Natural killer cell treated with Interleukin-12 subunit alpha and Interleukin-12 subunit beta and Interleukin-15 and Interleukin-18, amount 100 ng/mL, for 72 hours (primary cell): Measurements from ENCODE around the gene CACNA1E. TPM values are rescaled to one million over a fixed set of nuclear protein-coding genes. Genes with fewer than 3 reads are reported as not detected.
"Not testable (repeated sequence)": the region's sequence is repeated elsewhere in the genome, so short reads cannot be mapped to it uniquely, and the experiment has no call there.

ENCODE experiments used
- ATAC-seq, 2 donors: fragments of 150-1000 bp; cut with Tn5 transposase in 1 of 2; sonication (Bioruptor Pico), chemical (Tn5 transposase) in 1 of 2; 2 replicates each; pipeline ENCODE4 v1.10.0; 2021
- DNase-seq: peaks from one replicate; pipeline ENCODE4 v3.0.0; 2022; ENCODE audit warnings: low spot score
- H3K27ac Mint-ChIP-seq, 2 donors: 1 replicate in 1 of 2; 2 replicates in 1 of 2; pipeline ENCODE4 v1.8.0; 2022; ENCODE audit warnings: mixed read lengths in 2 of 2, mild to moderate bottlenecking in 1 of 2, moderate library complexity in 1 of 2
- H3K27me3 Mint-ChIP-seq, 2 donors: 1 replicate in 1 of 2; 2 replicates in 1 of 2; pipeline ENCODE4 v1.8.0; 2022; ENCODE audit warnings: mixed read lengths in 2 of 2
- H3K36me3 Mint-ChIP-seq: one replicate; pipeline ENCODE4 v1.8.0; 2022; ENCODE audit warnings: mixed read lengths
- H3K4me1 Mint-ChIP-seq, 2 donors: 1 replicate in 1 of 2; 2 replicates in 1 of 2; pipeline ENCODE4 v1.8.0; 2022; ENCODE audit warnings: low read depth in 2 of 2, mixed read lengths in 2 of 2, mild to moderate bottlenecking in 1 of 2
- H3K4me3 Mint-ChIP-seq: one replicate; pipeline ENCODE4 v1.8.0; 2022; ENCODE audit warnings: mixed read lengths
- H3K9me3 Mint-ChIP-seq: 2 replicates; pipeline ENCODE4 v1.8.0; 2022; ENCODE audit warnings: mixed read lengths
- total RNA-seq, 2 donors: library from RNA; stranded (reverse); gene quantifications; one replicate each; pipeline ENCODE4 v1.2.3, GENCODE V29; 2022

Gene CACNA1E
- total RNA-seq, 2 donors from 2014 or later = 0.08 TPM; not detected in 1

DNA sequence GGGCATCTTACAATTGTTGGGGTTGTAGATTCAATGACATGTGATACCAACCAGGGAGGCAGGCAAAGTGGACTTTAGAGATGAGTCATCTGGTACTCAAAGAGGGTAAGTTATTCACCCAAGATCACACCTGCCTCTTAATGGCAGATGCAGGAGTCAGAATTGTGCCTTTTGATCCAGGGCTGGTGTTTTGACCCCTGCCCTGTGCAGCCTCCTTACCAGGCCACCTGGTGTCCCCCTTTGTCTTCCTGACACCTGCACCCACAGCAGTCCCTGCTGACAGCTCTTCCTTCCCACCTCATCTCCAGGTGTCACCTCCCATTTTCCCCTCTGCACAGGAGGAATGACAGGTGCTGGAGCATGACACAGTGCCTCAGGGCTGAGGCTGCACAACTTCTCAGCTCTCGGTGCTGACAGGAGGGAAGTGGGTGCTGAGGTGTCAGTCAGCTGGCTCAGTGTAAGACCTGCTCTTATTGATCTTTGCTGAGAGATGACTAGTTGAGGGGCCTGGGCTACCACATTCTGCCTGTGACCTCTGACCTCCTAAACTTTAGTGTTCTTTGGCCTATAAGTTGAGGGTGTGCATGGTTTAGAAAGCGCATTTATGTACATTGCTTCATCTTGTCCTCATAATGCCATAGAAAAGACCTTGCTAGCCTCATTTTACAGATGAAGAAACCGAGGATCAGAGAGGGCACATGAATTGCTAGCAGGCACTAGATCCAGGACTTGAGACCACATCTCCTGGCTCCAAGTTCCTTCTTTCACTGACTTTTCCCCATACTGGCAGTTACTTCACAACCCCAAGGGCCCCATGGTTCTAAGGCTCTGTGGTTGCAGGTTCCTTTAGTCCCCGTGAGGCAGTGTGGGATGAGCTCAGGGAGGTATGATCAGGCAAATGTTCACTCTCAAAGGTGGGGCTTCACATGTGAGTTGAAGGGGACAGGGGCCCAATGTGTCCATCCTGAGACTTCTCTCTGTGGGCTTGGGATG is 31.3 kb downstream of the CACNA1E start:
- Mint-ChIP-seq H3K4me1 (no peaks in the 10 kb centered on the region), H3K4me3 (no peak overlapping the region), H3K27ac (no peak overlapping the region), H3K9me3 (no peaks in the 10 kb centered on the region), H3K27me3 (peaks cover 16 to 18% of the 10 kb centered on the region in 2 donors), H3K36me3 (no peaks in the 10 kb centered on the region)
- no peak for DNase-seq
- peak in 1 of 2 donors; percentile 25 for ATAC-seq

DNA sequence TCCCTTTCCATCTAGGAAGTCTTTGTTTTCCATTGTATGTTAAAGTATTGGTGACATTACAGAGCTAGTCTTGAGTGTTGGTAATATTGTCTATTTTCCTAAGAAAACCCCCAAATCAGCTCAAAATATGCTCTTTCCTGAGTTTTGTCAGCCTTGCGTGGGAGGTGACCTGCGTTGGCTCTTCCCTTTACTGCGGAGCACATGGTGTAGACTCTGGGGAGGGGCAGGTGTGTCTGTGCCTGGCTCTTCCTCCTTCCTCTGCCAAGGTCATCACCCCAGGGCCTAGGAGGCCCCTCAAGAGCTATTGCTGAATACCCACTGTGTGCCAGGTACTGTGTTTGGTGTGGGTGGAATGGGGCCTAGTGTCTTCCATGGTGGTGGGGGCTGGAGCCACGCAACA is 33.4 kb downstream of the CACNA1E start:
- Mint-ChIP-seq H3K27me3 (peaks cover 18 to 25% of the 10 kb centered on the region in 2 donors), H3K4me1 (no peaks in the 10 kb centered on the region), H3K27ac (no peak overlapping the region), H3K4me3 (no peak overlapping the region), H3K36me3 (no peaks in the 10 kb centered on the region), H3K9me3 (no peaks in the 10 kb centered on the region)
- ATAC-seq (no peak), DNase-seq (no peak)

DNA sequence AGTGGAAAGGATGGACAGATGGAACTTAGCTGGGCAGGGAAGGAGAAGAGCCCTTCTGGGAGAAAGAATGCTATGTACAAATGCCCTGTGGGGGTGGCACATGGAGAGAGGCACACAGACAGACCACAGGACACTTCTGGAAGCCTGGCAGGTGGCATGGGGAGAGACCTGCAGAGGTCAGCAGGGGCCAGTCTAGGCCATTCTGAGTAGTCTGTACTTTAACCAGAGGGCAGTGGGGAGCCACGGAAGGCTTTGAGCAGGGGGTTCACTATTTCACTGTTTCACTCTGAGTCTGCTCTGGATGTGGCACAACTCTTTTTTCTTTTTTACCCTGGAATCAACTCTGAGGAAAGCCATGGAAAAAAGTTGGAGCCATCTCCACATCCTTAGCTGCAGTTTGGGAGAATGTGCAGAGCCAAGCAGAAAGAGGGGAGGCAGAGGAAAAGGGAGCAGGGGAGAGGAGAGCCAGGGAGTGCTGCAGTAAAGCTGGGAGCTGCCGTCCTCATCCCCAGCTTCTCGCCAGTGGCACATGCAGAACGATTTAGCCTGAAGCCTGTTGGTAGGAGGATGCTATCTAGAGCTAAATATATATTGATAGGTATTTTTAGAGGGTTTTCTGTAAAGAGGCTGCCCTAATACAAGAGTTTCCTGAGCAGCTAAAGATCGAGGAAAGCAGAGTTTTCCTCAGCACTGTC is 34.0 kb downstream of the CACNA1E start:
- peaks cover 17 to 20% of the 10 kb centered on the region in 2 donors for H3K27me3 Mint-ChIP-seq
- no peaks in the 10 kb centered on the region for H3K4me1 Mint-ChIP-seq
- no peaks in the 10 kb centered on the region for H3K9me3 Mint-ChIP-seq

DNA sequence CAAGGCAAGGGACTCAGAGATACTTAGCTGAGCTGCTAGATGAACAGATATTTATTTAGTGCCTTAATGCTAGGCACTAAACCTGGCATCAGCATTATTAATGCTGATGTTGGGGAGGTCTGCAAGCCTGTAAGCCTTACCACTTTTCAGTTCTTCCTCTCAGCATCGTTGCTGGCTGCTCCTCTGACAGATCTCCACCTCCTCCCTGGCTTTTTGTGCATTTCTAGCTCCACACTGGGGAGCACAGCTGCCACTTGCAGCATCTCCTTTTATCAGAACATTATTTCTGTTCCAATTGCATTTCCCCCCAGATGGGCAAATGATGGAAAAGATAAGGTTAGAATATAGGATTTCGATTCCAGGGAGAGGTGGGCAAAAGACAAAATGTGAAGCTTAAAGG is 34.8 kb downstream of the CACNA1E start:
- Mint-ChIP-seq H3K27ac (no peak overlapping the region), H3K36me3 (no peaks in the 10 kb centered on the region), H3K9me3 (no peaks in the 10 kb centered on the region), H3K4me3 (no peak overlapping the region), H3K4me1 (no peaks in the 10 kb centered on the region), H3K27me3 (peaks cover 18 to 21% of the 10 kb centered on the region in 2 donors)
- ATAC-seq = no peak
- DNase-seq = no peak

More for the DNA sequence above, 34.0 kb downstream of the CACNA1E start:
- no peaks in the 10 kb centered on the region for H3K36me3 Mint-ChIP-seq
- no peak overlapping the region for H3K27ac Mint-ChIP-seq
- no peak for ATAC-seq
- H3K4me3 Mint-ChIP-seq = no peak overlapping the region
- no peak for DNase-seq

DNA sequence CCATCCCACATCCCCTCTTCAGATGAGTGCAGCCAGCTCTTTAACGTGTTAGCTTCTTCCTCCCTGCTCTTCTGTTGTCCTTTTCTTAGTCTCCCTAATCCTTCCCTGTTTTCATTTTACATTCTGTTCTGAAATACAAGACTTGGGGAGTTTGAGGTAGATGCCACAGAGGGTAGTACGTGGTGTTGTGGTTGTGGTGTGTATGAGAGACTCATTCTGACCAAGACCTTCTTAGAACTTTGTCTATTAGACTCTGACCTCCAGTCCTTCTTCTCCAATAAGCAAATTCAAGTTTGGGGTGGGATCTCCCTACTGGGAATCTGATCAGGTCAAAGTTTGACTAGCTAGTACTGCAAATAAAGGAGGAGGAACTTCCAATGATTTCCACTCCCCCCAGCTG is 39.5 kb downstream of the CACNA1E start:
- no peaks in the 10 kb centered on the region for H3K36me3 Mint-ChIP-seq
- H3K27ac Mint-ChIP-seq = no peak overlapping the region
- DNase-seq (no peak), ATAC-seq (no peak)
- H3K9me3 Mint-ChIP-seq = peaks cover 3% of the 10 kb centered on the region
- no peaks in the 10 kb centered on the region for H3K4me1 Mint-ChIP-seq
- peaks cover 15 to 18% of the 10 kb centered on the region in 2 donors for H3K27me3 Mint-ChIP-seq
- no peak overlapping the region for H3K4me3 Mint-ChIP-seq

DNA sequence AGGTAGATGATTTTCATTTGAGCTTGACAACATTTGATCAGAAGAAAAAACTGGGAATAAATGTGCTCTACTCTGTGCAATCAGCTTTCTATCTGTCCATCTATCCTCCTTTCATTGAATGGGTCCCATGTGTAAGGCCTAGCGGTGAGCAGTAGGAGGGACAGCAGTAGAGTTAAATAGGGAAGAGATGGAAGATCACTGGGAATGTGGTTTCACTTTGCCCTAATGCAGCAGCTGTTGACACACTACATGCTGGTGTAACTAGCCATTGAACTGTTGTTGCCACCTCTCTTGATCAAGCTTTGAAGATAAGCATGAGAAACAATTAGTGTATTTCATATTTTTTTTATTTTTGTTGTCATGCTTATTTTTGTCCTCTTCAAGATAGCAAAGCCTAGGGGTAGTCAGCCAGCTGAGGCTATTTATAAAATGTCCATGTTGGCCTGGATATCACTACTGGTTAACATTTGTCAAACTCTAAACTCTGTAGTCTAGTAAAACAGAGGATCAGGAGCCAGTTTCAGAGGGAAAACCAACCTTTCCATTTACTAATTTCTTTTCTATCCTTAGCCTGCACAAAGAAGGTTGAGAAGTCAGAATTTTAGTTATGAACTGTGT is 41.9 kb downstream of the CACNA1E start:
- DNase-seq (no peak), ATAC-seq (no peak)
- no peaks in the 10 kb centered on the region for H3K4me1 Mint-ChIP-seq
- H3K27me3 Mint-ChIP-seq = peaks cover 10 to 11% of the 10 kb centered on the region in 2 donors
- peaks cover 7% of the 10 kb centered on the region for H3K36me3 Mint-ChIP-seq
- peaks cover 9% of the 10 kb centered on the region for H3K9me3 Mint-ChIP-seq
- no peak overlapping the region for H3K27ac Mint-ChIP-seq
- no peak overlapping the region for H3K4me3 Mint-ChIP-seq

DNA sequence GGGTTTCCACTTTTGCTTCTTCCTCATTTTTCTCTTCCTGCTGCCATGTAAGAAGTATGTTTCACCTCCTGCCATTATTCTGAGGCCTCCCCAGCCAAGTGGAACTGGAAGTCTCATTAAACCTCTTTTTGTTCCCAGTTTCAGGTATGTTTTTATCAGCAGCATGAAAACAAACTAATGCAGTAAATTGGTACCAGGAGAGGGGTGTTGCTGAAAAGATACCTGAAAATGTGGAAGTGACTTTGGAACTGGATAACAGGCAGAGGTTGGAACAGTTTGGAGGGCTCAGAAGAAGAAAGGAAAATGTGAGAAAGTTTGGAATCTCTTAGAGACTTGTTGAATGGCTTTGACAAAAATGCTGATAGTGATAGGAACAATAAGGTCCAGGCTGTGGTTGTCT is 44.9 kb downstream of the CACNA1E start:
- peaks cover 9 to 13% of the 10 kb centered on the region in 2 donors for H3K27me3 Mint-ChIP-seq
- H3K4me1 Mint-ChIP-seq, H3K36me3 Mint-ChIP-seq, H3K9me3 Mint-ChIP-seq, H3K27ac Mint-ChIP-seq, H3K4me3 Mint-ChIP-seq, DNase-seq, ATAC-seq: not testable (repeated sequence)

DNA sequence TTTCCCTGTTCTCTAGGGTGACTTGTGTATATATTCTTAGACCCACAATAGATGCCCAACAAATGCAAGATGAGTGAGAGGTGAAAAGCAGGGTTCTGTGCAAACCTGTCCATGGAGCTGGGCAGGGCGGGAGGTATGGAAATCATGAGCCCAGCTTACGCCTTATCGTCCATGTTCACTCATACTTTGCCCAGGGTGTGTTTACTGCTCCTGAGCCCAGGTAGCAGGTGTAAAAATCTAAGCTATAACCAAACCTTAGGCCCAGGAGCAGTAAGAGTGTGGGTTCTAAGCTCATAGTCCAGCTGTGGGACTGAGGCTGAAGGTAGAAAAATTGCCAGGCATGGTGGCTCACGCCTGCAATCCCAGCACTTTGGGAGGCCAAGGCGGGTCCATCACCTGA is 48.1 kb downstream of the CACNA1E start:
- H3K9me3 Mint-ChIP-seq = peaks cover 9% of the 10 kb centered on the region
- DNase-seq (no peak), ATAC-seq (no peak)
- H3K4me1 Mint-ChIP-seq = no peaks in the 10 kb centered on the region
- H3K27me3 Mint-ChIP-seq = peaks cover 13 to 22% of the 10 kb centered on the region in 2 donors
- peaks cover 7% of the 10 kb centered on the region for H3K36me3 Mint-ChIP-seq
- no peak overlapping the region for H3K4me3 Mint-ChIP-seq
- no peak overlapping the region for H3K27ac Mint-ChIP-seq

DNA sequence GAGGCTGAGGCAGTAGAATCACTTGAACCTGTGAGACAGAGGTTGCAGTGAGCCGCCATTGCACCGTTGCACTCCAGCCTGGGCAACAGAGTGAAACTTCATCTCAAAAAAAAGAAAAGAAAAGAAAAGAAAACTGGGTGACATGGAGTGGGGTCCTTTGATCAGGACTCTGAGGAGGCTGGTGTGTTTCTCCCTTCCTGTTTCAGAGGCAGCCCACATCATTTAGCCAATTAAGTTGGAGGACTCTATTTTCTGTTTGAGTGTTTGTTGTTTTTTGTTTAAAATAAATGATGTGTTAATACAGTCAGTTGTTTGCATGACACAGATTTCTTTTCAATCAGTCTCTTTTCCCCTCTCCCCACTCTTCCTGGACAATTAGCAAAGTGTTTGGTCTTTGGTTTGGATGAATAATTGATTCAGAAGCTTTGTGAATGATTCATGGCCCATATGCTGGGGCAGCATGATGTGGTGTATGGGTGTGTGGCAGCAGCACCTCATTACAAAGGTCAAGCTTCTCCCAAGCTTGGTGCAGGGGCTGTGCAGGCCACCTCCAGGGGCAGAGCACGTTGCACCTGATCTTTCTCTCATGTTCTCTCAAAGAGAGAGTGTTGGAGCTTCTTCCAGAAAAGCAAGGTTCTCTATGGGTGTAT is 48.8 kb downstream of the CACNA1E start:
- Mint-ChIP-seq H3K9me3 (peaks cover 9% of the 10 kb centered on the region), H3K36me3 (peaks cover 7% of the 10 kb centered on the region), H3K4me3 (no peak overlapping the region), H3K4me1 (no peaks in the 10 kb centered on the region), H3K27ac (no peak overlapping the region), H3K27me3 (peaks cover 14 to 27% of the 10 kb centered on the region in 2 donors)
- ATAC-seq = no peak
- DNase-seq = no peak

DNA sequence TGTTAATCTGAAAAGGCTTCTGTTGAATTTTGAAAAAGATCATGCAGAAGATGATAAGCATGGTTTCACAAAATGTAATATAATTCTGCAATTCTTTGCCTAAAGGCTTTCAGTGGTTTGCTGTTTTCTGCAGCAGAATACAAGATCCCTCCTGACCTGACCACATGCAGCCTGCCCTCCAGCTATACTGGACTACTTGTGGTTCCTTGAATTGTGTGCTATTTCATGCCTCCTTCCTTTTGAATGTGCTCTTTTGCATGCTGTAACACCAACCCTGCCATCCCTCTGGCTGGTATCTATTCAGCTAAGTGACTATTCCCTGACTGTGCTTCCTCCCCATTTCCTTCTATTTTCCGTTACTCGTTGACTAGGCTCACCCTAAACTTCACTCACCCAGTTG is 55.5 kb downstream of the CACNA1E start:
- no peaks in the 10 kb centered on the region for H3K36me3 Mint-ChIP-seq
- H3K9me3 Mint-ChIP-seq = no peaks in the 10 kb centered on the region
- H3K4me3 Mint-ChIP-seq = no peak overlapping the region
- H3K4me1 Mint-ChIP-seq = no peaks in the 10 kb centered on the region
- no peak overlapping the region for H3K27ac Mint-ChIP-seq
- ATAC-seq (no peak), DNase-seq (no peak)
- H3K27me3 Mint-ChIP-seq = peaks cover 14 to 45% of the 10 kb centered on the region in 2 donors

DNA sequence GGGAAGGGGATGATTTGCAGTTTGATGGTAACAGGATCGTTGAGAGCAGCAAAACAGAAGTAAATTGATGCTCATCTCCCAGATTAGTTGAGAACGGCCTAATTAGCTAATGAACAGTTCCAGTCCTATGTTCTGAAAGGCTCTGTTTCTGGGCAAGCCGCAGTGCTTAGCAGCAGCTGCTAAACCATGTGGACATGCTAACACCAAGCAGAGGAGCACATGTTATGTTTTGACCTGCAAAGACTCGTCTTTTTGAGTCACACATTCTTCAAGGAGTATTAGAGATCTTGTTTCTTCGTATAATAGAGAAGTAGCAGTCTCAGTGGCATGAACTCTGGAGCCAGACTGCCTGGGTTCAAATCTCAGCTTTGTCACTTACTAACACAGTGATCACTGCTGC is 58.1 kb downstream of the CACNA1E start:
- DNase-seq = no peak
- no peaks in the 10 kb centered on the region for H3K36me3 Mint-ChIP-seq
- H3K27me3 Mint-ChIP-seq = peaks cover 18 to 56% of the 10 kb centered on the region in 2 donors
- no peaks in the 10 kb centered on the region for H3K4me1 Mint-ChIP-seq
- no peak overlapping the region for H3K27ac Mint-ChIP-seq
- H3K9me3 Mint-ChIP-seq = no peaks in the 10 kb centered on the region
- no peak overlapping the region for H3K4me3 Mint-ChIP-seq
- ATAC-seq = no peak

DNA sequence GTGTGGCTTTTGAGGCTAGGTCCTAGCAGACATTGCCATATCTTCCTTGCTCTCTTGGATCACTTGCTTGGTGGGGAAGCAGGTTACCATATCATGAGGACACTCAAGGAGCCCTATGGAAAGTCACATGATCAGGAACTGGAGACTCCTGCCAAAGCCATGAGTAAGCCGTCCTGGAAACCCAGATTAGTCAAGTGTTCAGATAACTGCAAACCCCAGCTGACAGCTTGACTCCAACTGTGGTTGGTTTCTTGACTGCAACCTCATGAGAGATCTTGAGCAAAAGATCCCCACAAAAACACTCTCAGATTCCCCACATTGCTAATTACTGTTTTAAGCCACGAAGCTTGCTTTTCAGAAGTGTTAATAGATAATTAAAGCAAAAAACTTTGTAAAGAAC is 58.6 kb downstream of the CACNA1E start:
- Mint-ChIP-seq H3K4me1 (no peaks in the 10 kb centered on the region), H3K9me3 (no peaks in the 10 kb centered on the region), H3K27ac (no peak overlapping the region), H3K36me3 (no peaks in the 10 kb centered on the region), H3K4me3 (no peak overlapping the region), H3K27me3 (peaks cover 20 to 58% of the 10 kb centered on the region in 2 donors)
- ATAC-seq (no peak), DNase-seq (no peak)

DNA sequence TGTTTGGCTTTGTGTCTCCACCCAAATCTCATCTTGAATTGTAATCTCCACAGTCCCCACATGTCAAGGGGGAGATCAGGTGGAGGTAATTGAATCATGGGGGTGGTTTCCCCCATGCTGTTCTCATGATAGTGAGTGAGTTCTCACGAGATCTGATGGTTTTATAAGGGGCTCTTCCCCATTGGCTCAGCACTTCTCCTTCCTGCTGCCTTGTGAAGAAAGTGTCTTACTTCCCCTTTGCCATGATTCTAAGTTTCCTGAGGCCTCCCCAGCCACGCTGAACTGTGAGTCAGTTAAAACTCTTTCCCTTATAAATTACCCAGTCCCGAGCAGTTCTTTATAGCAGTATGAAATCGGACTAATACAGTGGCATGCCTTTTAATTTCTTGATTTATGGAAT is 59.1 kb downstream of the CACNA1E start:
- H3K4me1 Mint-ChIP-seq, ATAC-seq, H3K27ac Mint-ChIP-seq, DNase-seq, H3K4me3 Mint-ChIP-seq, H3K9me3 Mint-ChIP-seq, H3K36me3 Mint-ChIP-seq: not testable (repeated sequence)
- peaks cover 23 to 58% of the 10 kb centered on the region in 2 donors for H3K27me3 Mint-ChIP-seq
